Measurements from ENCODE around the gene FARP2.
"Not testable (repeated sequence)": the region's sequence is repeated elsewhere in the genome, so short reads cannot be mapped to it uniquely, and the experiment has no call there.

DNA sequence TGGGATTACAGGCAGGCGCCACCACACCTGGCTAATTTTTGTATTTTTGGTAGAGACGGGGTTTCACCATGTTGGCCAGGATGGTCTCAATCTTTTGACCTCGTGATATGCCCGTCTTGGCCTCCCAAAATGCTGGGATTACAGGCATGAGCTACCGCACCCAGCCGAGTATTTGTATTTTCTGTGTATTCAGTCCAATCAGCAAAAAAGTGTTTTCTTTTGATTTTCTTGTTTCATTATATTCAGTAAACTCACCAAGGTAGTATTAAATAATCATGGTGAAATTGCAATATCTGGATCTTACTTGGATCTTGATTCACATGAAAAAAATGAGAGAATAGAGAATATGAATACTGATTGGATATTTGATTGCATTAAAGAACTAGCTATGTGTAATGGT is 37.3 kb upstream of the FARP2 start:
- TF ChIP-seq, protein P1, sequence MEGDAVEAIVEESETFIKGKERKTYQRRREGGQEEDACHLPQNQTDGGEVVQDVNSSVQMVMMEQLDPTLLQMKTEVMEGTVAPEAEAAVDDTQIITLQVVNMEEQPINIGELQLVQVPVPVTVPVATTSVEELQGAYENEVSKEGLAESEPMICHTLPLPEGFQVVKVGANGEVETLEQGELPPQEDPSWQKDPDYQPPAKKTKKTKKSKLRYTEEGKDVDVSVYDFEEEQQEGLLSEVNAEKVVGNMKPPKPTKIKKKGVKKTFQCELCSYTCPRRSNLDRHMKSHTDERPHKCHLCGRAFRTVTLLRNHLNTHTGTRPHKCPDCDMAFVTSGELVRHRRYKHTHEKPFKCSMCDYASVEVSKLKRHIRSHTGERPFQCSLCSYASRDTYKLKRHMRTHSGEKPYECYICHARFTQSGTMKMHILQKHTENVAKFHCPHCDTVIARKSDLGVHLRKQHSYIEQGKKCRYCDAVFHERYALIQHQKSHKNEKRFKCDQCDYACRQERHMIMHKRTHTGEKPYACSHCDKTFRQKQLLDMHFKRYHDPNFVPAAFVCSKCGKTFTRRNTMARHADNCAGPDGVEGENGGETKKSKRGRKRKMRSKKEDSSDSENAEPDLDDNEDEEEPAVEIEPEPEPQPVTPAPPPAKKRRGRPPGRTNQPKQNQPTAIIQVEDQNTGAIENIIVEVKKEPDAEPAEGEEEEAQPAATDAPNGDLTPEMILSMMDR (conservative IDR thresholded peaks at IDR 0.05 in 1 of 2, IDR thresholded peaks at IDR 0.05 in 1 of 2; ENCODE audit: extremely low read depth in 1 of 2, insufficient read depth in 1 of 2, low read depth in 1 of 2, low read length in 2 of 2): not testable (repeated sequence)
- not testable (repeated sequence) for TF ChIP-seq EZH2 (IDR thresholded peaks at IDR 0.05; ENCODE audit: borderline replicate concordance, low read length)
